ENCODE measurements around the gene UPK3BL2.
"Not testable (repeated sequence)": the region's sequence is repeated elsewhere in the genome, so short reads cannot be mapped to it uniquely, and the experiment has no call there.

Gene UPK3BL2

DNA sequence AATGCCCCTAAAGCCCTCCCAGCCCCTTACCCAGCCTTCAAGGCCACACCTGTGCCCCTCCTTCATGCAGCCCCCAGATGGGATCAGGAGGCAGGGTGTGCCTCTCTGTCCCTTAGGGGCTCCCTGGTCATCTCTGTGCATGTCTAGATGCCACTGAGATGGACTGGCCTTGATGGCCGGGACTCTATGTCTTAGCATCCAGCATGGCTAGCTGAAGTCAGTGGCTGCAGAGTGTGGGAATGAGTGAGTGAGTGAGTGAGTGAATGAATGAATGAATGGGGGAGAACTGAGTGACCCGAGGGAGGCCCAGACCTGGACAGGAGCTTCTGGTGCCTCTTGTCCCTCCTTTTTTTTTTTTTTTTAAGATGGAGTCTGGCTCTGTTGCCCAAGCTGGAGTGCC, 11.4 kb downstream of the UPK3BL2 start:
- not testable (repeated sequence) for H3K4me2 ChIP-seq (ENCODE audit: low read length); H3K27me3 ChIP-seq (ENCODE audit: control insufficient read depth, insufficient read depth, low read length); H3K9ac ChIP-seq; H3K36me3 ChIP-seq (ENCODE audit: control insufficient read depth, insufficient read depth, low read length); H3K4me1 ChIP-seq; H3K9me3 ChIP-seq (ENCODE audit: control insufficient read depth, low read length); H2AFZ ChIP-seq; H3K4me3 ChIP-seq (ENCODE audit: low read depth, low read length); H3K27ac ChIP-seq; H3K79me2 ChIP-seq

DNA sequence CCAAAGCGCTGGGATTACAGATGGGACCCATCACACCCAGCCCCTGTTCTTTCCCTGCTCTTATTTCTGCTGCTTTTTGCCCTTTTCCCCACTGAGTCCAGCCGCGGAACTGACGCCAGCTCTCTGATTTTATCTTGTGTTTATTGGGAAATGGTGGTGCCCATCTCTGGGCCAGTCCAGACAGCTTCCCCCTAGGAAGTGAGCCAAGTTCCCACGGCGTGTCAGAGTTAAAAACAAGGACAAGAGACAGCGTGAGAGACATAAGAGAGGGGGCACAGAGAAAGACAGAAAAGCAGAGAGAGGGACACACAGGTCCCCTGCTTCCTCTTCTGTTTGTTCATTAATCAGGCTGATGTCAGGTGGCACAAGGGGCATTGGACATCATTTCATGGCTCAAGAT, 11.9 kb downstream of the UPK3BL2 start:
- not testable (repeated sequence) for H2AFZ ChIP-seq; H3K27me3 ChIP-seq (ENCODE audit: control insufficient read depth, insufficient read depth, low read length); H3K4me1 ChIP-seq; H3K79me2 ChIP-seq; H3K4me3 ChIP-seq (ENCODE audit: low read depth, low read length); H3K36me3 ChIP-seq (ENCODE audit: control insufficient read depth, insufficient read depth, low read length); H3K4me2 ChIP-seq (ENCODE audit: low read length); H3K27ac ChIP-seq; H3K9ac ChIP-seq; H3K9me3 ChIP-seq (ENCODE audit: control insufficient read depth, low read length)

DNA sequence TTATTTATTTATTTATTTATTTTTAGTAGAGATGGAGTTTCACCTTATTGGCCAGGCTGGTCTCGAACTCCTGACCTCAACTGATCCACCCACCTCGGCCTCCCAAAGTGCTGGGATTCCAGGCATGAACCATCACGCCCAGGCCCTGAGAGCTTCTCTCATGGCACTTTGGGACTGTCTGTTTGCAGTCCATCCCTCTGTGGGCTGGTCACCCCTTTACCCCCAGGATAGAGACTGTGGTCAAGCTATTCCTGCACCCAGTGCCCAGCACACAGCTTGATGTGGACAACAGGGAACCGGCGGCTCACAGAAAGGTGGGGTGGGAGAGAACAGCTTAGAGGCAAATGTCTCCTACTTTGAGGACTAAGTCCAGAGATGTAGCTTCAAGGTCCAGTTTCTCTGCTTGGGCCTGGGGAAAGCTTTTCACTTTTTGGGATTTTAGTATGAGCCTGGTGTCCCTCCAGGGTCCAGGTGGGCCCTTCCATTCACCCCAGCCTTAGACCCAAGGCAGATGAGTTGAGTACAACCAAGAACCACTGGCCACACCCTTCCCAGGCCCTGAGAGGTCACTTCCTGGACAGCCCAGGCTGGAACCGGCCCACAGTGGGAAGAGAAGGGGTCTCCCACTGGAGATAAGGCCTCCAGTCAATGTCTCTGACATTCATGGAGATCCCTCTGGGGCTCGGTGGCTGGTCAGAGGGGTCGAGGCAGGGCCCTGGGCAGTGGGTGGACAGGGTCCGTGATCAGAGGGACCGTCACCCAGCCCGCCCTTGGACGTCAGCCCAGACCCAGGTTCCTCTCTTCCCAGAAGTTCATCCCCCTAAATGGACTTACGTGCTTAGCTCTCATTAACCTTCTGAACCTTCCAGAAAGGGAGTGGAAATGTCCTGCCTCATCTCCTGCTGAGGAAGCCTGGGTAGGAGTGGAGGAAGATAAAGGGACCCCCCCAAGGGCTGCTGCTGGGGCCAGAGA, 15.4 kb downstream of the UPK3BL2 start:
- H3K79me2 ChIP-seq; H3K9ac ChIP-seq; H3K9me3 ChIP-seq (ENCODE audit: control insufficient read depth, low read length); H2AFZ ChIP-seq; H3K27me3 ChIP-seq (ENCODE audit: control insufficient read depth, insufficient read depth, low read length); H3K4me3 ChIP-seq (ENCODE audit: low read depth, low read length); H3K4me2 ChIP-seq (ENCODE audit: low read length); H3K4me1 ChIP-seq; H3K36me3 ChIP-seq (ENCODE audit: control insufficient read depth, insufficient read depth, low read length); H3K27ac ChIP-seq: not testable (repeated sequence)

DNA sequence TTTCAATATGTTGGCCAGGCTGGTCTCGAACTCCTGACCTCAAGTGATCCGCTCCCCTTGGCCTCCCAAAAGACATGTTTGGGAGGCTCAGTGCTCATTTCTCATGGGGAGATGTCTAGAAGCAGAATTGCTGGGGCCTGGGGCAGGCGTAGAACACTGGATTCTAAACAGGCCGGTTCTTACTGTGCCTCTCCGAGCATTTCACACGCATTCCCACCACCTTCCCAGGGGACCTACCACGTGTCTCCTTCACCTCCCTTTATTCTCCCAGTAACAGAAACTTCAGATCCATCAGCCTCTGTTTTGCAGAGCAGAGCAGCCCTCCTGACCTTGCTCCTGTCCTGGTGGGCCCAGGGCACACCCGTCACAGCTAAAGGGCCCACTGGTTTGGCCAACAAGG, 16.3 kb downstream of the UPK3BL2 start:
- not testable (repeated sequence) for H3K36me3 ChIP-seq (ENCODE audit: control insufficient read depth, insufficient read depth, low read length); H2AFZ ChIP-seq; H3K4me3 ChIP-seq (ENCODE audit: low read depth, low read length); H3K27me3 ChIP-seq (ENCODE audit: control insufficient read depth, insufficient read depth, low read length); H3K9ac ChIP-seq; H3K79me2 ChIP-seq; H3K27ac ChIP-seq; H3K9me3 ChIP-seq (ENCODE audit: control insufficient read depth, low read length); H3K4me2 ChIP-seq (ENCODE audit: low read length); H3K4me1 ChIP-seq

DNA sequence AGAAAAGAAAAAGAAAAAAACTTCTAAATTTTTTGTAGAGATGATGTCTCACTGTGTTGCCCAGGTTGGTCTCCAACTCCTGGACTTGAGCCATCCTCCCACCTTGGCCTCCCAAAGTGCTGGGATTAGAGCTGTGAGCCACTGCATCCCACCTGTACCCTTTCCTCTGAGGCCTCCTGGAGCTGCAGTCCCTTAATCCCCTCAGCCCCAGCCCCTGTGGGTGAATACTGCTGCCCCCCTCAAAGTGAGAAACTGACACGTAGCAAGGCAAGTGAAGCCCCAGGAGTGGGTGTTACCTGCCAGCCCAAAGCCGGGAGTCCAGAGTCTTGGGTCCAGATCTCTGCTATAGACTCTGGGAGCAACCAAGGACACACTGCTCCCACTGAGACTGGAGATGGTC, 18.7 kb downstream of the UPK3BL2 start:
- H3K79me2 ChIP-seq; H3K36me3 ChIP-seq (ENCODE audit: control insufficient read depth, insufficient read depth, low read length); H3K27ac ChIP-seq; H3K9me3 ChIP-seq (ENCODE audit: control insufficient read depth, low read length); H3K4me2 ChIP-seq (ENCODE audit: low read length); H3K4me3 ChIP-seq (ENCODE audit: low read depth, low read length); H3K9ac ChIP-seq; H3K27me3 ChIP-seq (ENCODE audit: control insufficient read depth, insufficient read depth, low read length); H3K4me1 ChIP-seq; H2AFZ ChIP-seq: not testable (repeated sequence)

DNA sequence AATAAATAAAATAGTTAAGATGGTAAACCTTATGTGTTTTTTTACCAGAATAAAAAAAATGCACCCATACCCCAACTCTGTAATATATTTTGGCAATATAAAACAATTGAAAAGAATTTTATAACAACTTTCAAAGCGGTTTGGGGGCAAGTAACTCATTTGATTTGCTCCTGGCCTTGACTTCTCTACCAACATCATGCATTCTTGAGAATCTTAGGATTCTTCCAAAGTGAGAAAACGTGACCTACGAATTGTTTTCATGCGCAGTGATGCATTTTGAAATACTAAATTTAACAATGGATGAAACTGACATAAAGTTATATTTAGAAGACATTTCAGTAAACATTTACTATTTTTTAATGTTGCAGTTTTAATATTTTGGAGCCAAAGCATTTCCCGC, 22.7 kb downstream of the UPK3BL2 start:
- H3K4me1 ChIP-seq; H3K27ac ChIP-seq; H3K27me3 ChIP-seq (ENCODE audit: control insufficient read depth, insufficient read depth, low read length); H3K4me2 ChIP-seq (ENCODE audit: low read length); H3K9ac ChIP-seq; H3K4me3 ChIP-seq (ENCODE audit: low read depth, low read length); H3K36me3 ChIP-seq (ENCODE audit: control insufficient read depth, insufficient read depth, low read length); H3K79me2 ChIP-seq; H2AFZ ChIP-seq; H3K9me3 ChIP-seq (ENCODE audit: control insufficient read depth, low read length): not testable (repeated sequence)

GRCh38 chr7:102517550-102518147, 25.8 kb downstream of the UPK3BL2 start, which contains the start of gene RASA4B:
RASA4B (minus strand) TSS chr7:102517777; CDS start chr7:102517710, 67 bp downstream.
- H3K27me3 ChIP-seq (ENCODE audit: control insufficient read depth, insufficient read depth, low read length); H3K4me1 ChIP-seq; H3K9ac ChIP-seq; H3K4me2 ChIP-seq (ENCODE audit: low read length); H3K4me3 ChIP-seq (ENCODE audit: low read depth, low read length); H3K36me3 ChIP-seq (ENCODE audit: control insufficient read depth, insufficient read depth, low read length); H3K79me2 ChIP-seq; H3K9me3 ChIP-seq (ENCODE audit: control insufficient read depth, low read length); H3K27ac ChIP-seq; H2AFZ ChIP-seq: not testable (repeated sequence)

GRCh38 chr7:102516951-102517350, 26.5 kb downstream of the UPK3BL2 start:
- H2AFZ ChIP-seq; H3K36me3 ChIP-seq (ENCODE audit: control insufficient read depth, insufficient read depth, low read length); H3K27me3 ChIP-seq (ENCODE audit: control insufficient read depth, insufficient read depth, low read length); H3K4me2 ChIP-seq (ENCODE audit: low read length); H3K9ac ChIP-seq; H3K27ac ChIP-seq; H3K4me1 ChIP-seq; H3K4me3 ChIP-seq (ENCODE audit: low read depth, low read length); H3K9me3 ChIP-seq (ENCODE audit: control insufficient read depth, low read length); H3K79me2 ChIP-seq: not testable (repeated sequence)

DNA sequence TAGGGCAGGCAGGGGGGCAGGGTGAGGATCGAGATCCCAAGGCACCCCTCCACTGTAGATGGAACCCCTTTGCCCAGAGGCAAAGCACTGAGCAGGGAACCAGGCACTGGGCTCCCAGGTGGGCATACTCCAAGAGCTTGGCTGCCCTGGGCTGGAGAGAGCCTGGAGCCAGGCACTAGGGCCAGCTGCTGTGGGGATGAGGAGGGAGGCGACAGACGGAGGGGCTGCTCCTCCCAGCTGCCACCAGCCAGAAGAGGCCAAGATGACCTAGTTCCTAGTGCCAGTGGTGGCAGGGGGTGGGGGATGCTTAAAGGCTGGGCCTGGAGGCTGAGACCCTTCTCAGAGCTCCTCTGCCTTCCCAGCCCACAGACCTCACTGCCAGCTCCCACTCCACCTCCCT, 27.6 kb downstream of the UPK3BL2 start:
- not testable (repeated sequence) for H3K9ac ChIP-seq; H2AFZ ChIP-seq; H3K4me3 ChIP-seq (ENCODE audit: low read depth, low read length); H3K36me3 ChIP-seq (ENCODE audit: control insufficient read depth, insufficient read depth, low read length); H3K27ac ChIP-seq; H3K4me2 ChIP-seq (ENCODE audit: low read length); H3K4me1 ChIP-seq; H3K9me3 ChIP-seq (ENCODE audit: control insufficient read depth, low read length); H3K27me3 ChIP-seq (ENCODE audit: control insufficient read depth, insufficient read depth, low read length); H3K79me2 ChIP-seq

DNA sequence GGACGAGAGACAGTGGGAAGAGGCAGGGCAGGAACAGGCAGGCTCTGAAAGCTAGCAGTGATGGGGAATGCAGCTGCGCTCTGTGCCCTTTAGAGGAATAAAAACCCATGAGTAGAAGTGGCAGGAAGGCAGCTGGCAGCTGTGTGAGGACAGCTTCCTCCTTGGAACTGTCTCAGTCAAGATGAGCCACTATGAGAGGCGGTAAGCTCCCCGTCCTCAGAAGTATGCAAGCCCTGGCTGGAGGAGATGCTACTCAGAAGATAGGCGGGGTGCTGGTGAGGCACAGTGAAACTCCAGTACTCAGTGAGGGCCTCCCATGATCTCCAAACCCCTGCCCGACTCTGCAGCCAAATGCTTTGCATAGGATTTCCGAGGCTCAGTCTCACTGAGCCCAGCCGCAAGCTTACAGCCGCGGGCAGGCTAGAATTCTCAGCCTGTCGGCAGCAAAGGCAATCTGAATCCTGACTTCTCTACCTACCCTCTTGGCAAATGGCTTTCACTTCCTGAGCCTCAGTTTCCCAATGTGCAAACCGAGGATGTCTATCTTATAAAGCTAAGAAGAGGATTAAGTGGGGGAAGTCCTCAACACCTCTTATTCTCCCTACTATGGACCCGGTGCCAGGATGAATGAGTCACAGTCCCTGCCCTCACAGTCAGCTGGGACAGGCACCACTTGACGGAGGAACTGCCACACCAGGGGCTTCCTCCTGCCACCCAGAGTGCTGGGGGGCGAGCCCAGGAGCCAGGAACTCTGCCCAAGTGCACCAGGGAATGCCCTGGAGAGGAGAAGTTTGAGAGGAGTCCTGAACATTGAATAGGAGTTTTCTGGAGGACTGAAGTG, 28.4 kb downstream of the UPK3BL2 start:
- not testable (repeated sequence) for H2AFZ ChIP-seq; H3K4me1 ChIP-seq; H3K27ac ChIP-seq; H3K9me3 ChIP-seq (ENCODE audit: control insufficient read depth, low read length); H3K79me2 ChIP-seq; H3K4me2 ChIP-seq (ENCODE audit: low read length); H3K4me3 ChIP-seq (ENCODE audit: low read depth, low read length); H3K27me3 ChIP-seq (ENCODE audit: control insufficient read depth, insufficient read depth, low read length); H3K36me3 ChIP-seq (ENCODE audit: control insufficient read depth, insufficient read depth, low read length); H3K9ac ChIP-seq
